LNCaP clone FGC (cell line): ENCODE data around the gene MAD1L1.

Experiments
- DNase-seq: peaks from one replicate; pipeline ENCODE4 v3.0.0-alpha.2; 2011; ENCODE audit warnings: low read depth
- H3K4me3 ChIP-seq: 2 replicates; pipeline ENCODE4 v1.5.1; 2011; ENCODE audit warnings: mild to moderate bottlenecking, low read depth, low read length, control low read depth
- TF ChIP-seq, protein P1 (sequence below): IDR thresholded peaks from 2 replicates; pipeline ENCODE4 v1.5.1; 2012; ENCODE audit warnings: mild to moderate bottlenecking; ENCODE audit not compliant: control insufficient read depth, insufficient read depth; ENCODE audit errors: extremely low read depth

The MAD1L1 gene

DNA sequence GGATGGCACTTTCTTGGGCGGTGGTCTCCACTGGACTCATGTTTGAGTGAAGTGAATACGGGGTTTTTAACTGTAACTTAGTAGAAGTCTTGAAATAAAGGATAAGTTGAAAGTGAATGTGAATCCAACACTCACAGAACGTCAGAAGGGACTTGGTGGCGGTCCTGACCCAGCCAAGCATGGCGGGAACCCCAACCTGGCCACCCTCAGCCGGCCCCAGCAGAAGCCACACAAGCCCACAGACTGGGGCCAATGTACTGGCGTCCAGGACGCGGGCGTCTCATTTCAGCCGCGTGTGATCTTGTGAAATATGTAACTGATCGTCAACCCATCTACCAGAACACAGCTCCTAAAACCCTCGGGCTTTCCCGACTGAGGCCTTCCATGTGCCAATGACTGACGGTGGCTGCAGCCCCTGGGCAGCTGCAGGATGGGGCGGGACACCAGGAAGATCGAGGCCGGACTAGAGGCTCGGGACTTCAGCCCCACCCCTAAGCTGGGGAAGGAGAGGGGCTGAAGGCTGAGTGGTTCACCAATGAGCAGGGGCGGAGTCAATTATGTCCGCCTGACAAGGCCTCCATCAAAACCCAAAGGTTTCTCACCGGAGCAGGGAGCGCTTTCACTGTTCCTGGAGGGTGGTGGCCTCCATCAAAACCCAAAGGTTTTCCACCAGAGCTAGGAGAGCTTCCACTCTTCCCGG, 161.5 kb downstream of the MAD1L1 start:
- TF ChIP-seq, protein P1, sequence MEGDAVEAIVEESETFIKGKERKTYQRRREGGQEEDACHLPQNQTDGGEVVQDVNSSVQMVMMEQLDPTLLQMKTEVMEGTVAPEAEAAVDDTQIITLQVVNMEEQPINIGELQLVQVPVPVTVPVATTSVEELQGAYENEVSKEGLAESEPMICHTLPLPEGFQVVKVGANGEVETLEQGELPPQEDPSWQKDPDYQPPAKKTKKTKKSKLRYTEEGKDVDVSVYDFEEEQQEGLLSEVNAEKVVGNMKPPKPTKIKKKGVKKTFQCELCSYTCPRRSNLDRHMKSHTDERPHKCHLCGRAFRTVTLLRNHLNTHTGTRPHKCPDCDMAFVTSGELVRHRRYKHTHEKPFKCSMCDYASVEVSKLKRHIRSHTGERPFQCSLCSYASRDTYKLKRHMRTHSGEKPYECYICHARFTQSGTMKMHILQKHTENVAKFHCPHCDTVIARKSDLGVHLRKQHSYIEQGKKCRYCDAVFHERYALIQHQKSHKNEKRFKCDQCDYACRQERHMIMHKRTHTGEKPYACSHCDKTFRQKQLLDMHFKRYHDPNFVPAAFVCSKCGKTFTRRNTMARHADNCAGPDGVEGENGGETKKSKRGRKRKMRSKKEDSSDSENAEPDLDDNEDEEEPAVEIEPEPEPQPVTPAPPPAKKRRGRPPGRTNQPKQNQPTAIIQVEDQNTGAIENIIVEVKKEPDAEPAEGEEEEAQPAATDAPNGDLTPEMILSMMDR = no peak
- no peak overlapping the region for H3K4me3 ChIP-seq
- DNase-seq = no peak

DNA sequence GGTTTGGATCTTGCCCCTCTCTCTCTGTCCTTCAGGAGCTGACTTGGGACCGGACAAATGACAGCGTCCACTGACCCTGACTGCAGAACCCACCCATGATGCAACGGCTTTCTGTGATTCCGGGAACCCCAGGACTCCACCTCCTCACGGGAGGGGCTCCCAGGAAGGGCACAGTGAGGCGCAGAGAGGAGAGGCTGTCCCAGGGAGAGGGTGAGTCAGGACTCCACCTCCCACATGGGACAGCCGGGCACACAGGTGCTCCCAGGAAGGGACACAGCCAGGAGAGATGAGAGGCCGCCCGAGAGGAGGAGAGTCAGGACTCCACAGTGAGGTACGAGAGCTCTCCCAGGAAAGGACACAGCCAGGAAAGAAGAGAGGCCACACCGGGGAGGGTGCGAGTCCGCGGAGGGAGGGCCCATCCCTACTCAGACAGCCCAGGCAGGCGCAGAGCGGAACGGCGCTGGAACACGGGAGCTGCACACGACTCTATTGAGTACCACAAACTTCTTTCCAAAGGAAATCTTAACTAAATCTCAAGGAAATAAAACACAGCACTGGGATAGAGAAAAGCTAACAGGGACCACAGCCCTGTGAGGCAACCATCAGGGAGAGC, 162.5 kb downstream of the MAD1L1 start:
- DNase-seq = no peak
- no peak overlapping the region for H3K4me3 ChIP-seq
- TF ChIP-seq, protein P1 = no peak

DNA sequence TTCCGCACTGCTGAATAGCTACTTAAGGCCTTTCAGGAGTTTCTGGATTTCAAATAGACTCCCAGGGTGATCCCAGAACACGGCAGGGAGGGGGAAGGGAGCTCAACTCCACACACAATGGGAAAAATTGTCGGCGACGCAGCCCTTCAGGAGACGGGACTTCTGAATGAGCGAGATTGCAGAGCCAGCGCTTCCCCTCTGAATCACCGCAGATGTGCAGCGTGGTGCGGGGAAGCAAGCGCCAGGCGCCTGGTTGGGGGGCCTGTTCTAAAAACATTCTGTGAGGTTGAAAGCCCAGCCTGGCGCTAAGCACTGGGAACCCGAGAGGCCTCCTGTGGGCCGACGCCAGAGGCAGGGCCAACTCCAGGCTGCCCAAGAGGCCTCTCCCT, 163.3 kb downstream of the MAD1L1 start:
- no peak overlapping the region for H3K4me3 ChIP-seq
- DNase-seq = no peak
- TF ChIP-seq, protein P1 = no peak

DNA sequence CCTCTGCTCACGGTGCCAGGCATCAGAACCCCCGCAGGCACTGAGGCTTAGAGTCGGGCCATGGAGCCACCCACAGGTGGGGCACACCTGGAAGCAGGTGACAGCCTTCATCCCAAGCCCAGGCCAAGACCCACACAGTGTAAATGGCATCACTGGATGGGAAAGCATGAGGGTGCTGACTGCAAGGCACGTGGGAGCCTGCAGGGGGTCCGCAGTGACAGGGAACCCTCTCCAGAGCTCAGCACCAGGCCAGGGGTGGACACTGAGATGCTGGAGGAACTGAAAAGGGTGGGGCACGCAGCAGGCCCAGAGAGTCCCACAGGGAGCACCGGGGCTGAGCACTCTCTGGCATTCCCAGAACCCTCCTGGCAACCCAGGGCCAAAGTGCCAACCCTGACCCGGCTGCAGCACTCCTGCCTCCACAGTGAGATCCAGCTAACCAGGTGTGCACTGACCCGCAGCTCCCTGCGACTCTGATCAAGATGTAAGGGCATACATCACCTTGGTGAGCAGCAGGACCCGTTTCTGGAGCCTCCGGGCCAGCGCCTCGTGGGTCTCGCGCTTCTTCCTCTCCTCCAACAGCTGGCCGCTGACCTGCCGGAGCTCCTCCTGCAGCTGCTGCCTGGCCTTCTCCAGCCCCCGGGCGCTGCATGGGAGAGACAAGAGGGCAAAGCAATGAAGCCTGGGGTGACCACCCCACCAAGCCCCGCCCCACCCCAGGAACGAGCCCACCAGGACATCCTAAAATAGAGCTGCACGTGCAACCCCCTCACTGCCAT, 163.9 kb downstream of the MAD1L1 start:
- TF ChIP-seq, protein P1 = no peak
- no peak for DNase-seq

GRCh38 chr7:2066251-2066919, 166.4 kb downstream of the MAD1L1 start:
- DNase-seq = no peak
- H3K4me3 ChIP-seq = no peak overlapping the region
- TF ChIP-seq, protein P1 = no peak

More for the DNA sequence above, 163.9 kb downstream of the MAD1L1 start:
- H3K4me3 ChIP-seq = no peak overlapping the region

DNA sequence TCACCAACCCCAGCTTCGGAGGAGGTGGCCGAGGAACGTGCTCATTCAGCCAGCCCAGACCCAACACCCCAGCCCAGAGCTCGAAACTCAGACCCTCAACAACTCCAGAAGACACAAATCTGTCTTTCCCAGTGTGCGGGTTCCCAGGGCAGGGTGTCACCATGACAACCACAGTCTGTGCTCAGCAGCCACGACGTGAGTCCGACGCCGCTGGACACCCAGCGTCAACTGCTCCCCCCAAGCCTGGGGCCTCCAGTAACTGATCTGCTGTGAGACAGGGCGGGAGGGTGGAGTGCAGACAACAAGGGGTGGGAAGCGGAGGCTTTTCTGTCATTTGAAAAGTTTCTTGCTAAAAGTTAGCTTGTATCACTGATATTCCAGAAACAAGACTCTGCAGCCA, 167.2 kb downstream of the MAD1L1 start:
- DNase-seq = no peak
- TF ChIP-seq, protein P1 = no peak
- no peak overlapping the region for H3K4me3 ChIP-seq
